Measurements from ENCODE around the gene NAA30.

The NAA30 gene

GRCh38 chr14:57420986-57421385 is 30.6 kb downstream of the NAA30 start:
- TF ChIP-seq ZNF175 (tag by site-specific recombination; IDR thresholded peaks at IDR 0.05) (no peak), ZFHX2 (tag by site-specific recombination; conservative IDR thresholded peaks at IDR 0.05) (no peak), YY2 (tag by site-specific recombination; IDR thresholded peaks at IDR 0.05) (no peak), SP3 (tag by site-specific recombination; IDR thresholded peaks at IDR 0.05) (no peak), ZNF76 (tag by site-specific recombination; IDR thresholded peaks at IDR 0.05; ENCODE audit: borderline replicate concordance, low read depth) (no peak), PRDM2 (tag by site-specific recombination; IDR thresholded peaks at IDR 0.05; ENCODE audit: borderline replicate concordance) (no peak), ZNF202 (tag by site-specific recombination; IDR thresholded peaks at IDR 0.05; ENCODE audit: borderline replicate concordance) (no peak)
- TF ChIP-seq, protein P1, sequence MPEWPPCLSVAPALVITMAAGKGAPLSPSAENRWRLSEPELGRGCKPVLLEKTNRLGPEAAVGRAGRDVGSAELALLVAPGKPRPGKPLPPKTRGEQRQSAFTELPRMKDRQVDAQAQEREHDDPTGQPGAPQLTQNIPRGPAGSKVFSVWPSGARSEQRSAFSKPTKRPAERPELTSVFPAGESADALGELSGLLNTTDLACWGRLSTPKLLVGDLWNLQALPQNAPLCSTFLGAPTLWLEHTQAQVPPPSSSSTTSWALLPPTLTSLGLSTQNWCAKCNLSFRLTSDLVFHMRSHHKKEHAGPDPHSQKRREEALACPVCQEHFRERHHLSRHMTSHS (tag by site-specific recombination; IDR thresholded peaks at IDR 0.05) = no peak
- H3K4me1 ChIP-seq (ENCODE audit: control insufficient read depth, insufficient read depth, low read length) = peaks cover 14% of the 10 kb centered on the region
- CTCF ChIA-PET = no interaction called here
- no peak overlapping the region for H3K4me3 ChIP-seq (ENCODE audit: low read depth, low read length)
- H3K9me3 ChIP-seq (ENCODE audit: control insufficient read depth, insufficient read depth, low read depth, low read length) = no peaks in the 10 kb centered on the region
- no peak overlapping the region for H3K27ac ChIP-seq (ENCODE audit: extremely low read depth, low read depth, low read length)
- POLR2A ChIA-PET = no interaction called here
- no peaks in the 10 kb centered on the region for H3K36me3 ChIP-seq (ENCODE audit: control insufficient read depth in 2 of 2, insufficient read depth in 1 of 2, low read length in 2 of 2)

DNA sequence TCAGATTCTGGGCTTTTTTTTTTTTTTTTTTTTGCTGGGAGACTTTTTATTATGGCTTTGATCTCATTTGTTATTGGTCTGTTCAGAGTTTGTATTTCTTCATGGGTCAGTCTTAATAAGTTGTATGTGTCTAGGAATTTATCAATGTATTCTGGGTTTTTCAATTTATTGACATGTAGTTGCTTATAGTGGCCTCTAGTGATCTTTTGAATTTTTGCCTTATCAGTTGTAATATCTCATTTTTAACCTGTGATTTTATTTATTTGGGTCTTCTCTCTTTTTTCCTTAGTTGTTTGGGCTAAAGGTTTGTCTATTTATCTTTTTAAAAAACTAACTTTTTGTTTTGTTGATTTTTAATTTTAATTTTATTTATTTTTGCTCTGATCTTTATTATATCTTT is 45.5 kb downstream of the NAA30 start:
- ChIA-PET POLR2A (no interaction called here), CTCF (no interaction called here)
- TF ChIP-seq ZNF530 (tag by site-specific recombination; IDR thresholded peaks at IDR 0.05; ENCODE audit: low read depth) = no peak
- TF ChIP-seq ZSCAN23 (tag by site-specific recombination; IDR thresholded peaks at IDR 0.05) = no peak
- no peak for TF ChIP-seq ZNF239 (tag by site-specific recombination; IDR thresholded peaks at IDR 0.05)
- TF ChIP-seq MZF1 (tag by site-specific recombination; IDR thresholded peaks at IDR 0.05; ENCODE audit: borderline replicate concordance) = no peak
- TF ChIP-seq, protein P2, sequence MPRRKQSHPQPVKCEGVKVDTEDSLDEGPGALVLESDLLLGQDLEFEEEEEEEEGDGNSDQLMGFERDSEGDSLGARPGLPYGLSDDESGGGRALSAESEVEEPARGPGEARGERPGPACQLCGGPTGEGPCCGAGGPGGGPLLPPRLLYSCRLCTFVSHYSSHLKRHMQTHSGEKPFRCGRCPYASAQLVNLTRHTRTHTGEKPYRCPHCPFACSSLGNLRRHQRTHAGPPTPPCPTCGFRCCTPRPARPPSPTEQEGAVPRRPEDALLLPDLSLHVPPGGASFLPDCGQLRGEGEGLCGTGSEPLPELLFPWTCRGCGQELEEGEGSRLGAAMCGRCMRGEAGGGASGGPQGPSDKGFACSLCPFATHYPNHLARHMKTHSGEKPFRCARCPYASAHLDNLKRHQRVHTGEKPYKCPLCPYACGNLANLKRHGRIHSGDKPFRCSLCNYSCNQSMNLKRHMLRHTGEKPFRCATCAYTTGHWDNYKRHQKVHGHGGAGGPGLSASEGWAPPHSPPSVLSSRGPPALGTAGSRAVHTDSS (tag by site-specific recombination; IDR thresholded peaks at IDR 0.05) = no peak
- no peak for TF ChIP-seq ZNF660 (tag by site-specific recombination; IDR thresholded peaks at IDR 0.05)
- TF ChIP-seq ZNF596 (tag by site-specific recombination; IDR thresholded peaks at IDR 0.05) = no peak
- TF ChIP-seq, protein P3, sequence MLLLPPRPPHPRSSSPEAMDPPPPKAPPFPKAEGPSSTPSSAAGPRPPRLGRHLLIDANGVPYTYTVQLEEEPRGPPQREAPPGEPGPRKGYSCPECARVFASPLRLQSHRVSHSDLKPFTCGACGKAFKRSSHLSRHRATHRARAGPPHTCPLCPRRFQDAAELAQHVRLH (tag by site-specific recombination; IDR thresholded peaks at IDR 0.05) = no peak
- no peak for TF ChIP-seq ZNF707 (tag by site-specific recombination; IDR thresholded peaks at IDR 0.05)
- H3K4me1 ChIP-seq (ENCODE audit: control insufficient read depth, insufficient read depth, low read length) = no peaks in the 10 kb centered on the region
- H3K4me3 ChIP-seq (ENCODE audit: low read depth, low read length) = no peak overlapping the region
- H3K36me3 ChIP-seq (ENCODE audit: control insufficient read depth in 2 of 2, insufficient read depth in 1 of 2, low read length in 2 of 2) = no peaks in the 10 kb centered on the region
- H3K9me3 ChIP-seq (ENCODE audit: control insufficient read depth, insufficient read depth, low read depth, low read length) = no peaks in the 10 kb centered on the region
- no peak overlapping the region for H3K27ac ChIP-seq (ENCODE audit: extremely low read depth, low read depth, low read length)
